KMS-11 (cell line): ENCODE results near the gene TRPV3.
"Not testable (repeated sequence)": the region's sequence is repeated elsewhere in the genome, so short reads cannot be mapped to it uniquely, and the experiment has no call there.

Source experiments
- H2AFZ ChIP-seq: fragments of 200-600 bp; sonication (generic); 2 replicates; pipeline ENCODE4 v1.6.1; 2016; ENCODE audit warnings: antibody characterized with exemption, mixed run types, low read depth
- H3K27ac ChIP-seq: fragments of 200-600 bp; sonication (generic); 2 replicates; pipeline ENCODE4 v1.6.1; 2016; ENCODE audit warnings: mild to moderate bottlenecking, mixed run types
- H3K27me3 ChIP-seq: fragments of 200-600 bp; sonication (generic); 2 replicates; pipeline ENCODE4 v1.6.1; 2017; ENCODE audit warnings: mild to moderate bottlenecking, low read depth, mixed run types, moderate library complexity; ENCODE audit not compliant: insufficient read depth
- H3K36me3 ChIP-seq: fragments of 200-600 bp; sonication (generic); 2 replicates; pipeline ENCODE4 v1.6.1; 2017; ENCODE audit warnings: mild to moderate bottlenecking, mixed run types; ENCODE audit not compliant: insufficient read depth
- H3K4me1 ChIP-seq: fragments of 200-600 bp; sonication (generic); 2 replicates; pipeline ENCODE4 v1.6.1; 2016; ENCODE audit warnings: mild to moderate bottlenecking, low read depth, mixed run types; ENCODE audit not compliant: poor library complexity, severe bottlenecking
- H3K4me2 ChIP-seq: fragments of 200-600 bp; sonication (generic); 2 replicates; pipeline ENCODE4 v1.7.0; 2016; ENCODE audit warnings: mild to moderate bottlenecking, mixed run types
- H3K4me3 ChIP-seq: fragments of 200-600 bp; sonication (generic); IDR thresholded peaks from 2 replicates; pipeline ENCODE4 v1.6.1; 2017; ENCODE audit warnings: low read depth, low read length, mixed read lengths; ENCODE audit not compliant: insufficient read depth
- H3K79me2 ChIP-seq: fragments of 200-600 bp; sonication (generic); 2 replicates; pipeline ENCODE4 v1.6.1; 2016; ENCODE audit warnings: low read depth, mixed run types; ENCODE audit not compliant: insufficient read depth
- H3K9ac ChIP-seq: fragments of 200-600 bp; sonication (generic); 2 replicates; pipeline ENCODE4 v1.6.1; 2016; ENCODE audit warnings: mild to moderate bottlenecking, mixed run types
- H4K20me1 ChIP-seq: fragments of 200-600 bp; sonication (generic); 2 replicates; pipeline ENCODE4 v1.6.1; 2016; ENCODE audit warnings: mild to moderate bottlenecking, mixed run types; ENCODE audit not compliant: insufficient read depth
- TF ChIP-seq, protein P1 (sequence below): fragments of 200-600 bp; sonication (generic); conservative IDR thresholded peaks from 2 replicates; pipeline ENCODE4 v1.6.1; 2017; ENCODE audit warnings: low read depth, mild to moderate bottlenecking, antibody characterized with exemption, low read length, moderate library complexity, mixed read lengths

Gene TRPV3

DNA sequence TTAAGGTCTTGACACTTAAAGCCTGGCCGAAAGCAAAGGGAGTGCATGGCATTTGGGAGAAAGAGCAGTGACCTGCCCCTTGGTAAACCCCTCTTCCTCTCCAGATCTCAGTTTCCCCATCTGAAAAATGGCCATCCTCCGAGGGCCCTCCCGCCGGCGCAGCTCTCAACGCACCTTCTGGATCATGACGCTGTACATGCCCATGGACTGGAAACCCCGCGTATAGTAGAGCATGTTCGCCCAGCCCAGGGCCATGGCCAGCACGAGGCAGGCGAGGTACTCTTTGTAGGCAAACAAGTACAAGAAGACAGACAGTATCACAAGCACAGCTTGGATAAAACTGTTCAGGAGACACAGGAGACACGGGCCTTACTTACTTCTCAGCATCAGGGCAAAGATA, 33.6 kb downstream of the TRPV3 start:
- TF ChIP-seq, protein P1, sequence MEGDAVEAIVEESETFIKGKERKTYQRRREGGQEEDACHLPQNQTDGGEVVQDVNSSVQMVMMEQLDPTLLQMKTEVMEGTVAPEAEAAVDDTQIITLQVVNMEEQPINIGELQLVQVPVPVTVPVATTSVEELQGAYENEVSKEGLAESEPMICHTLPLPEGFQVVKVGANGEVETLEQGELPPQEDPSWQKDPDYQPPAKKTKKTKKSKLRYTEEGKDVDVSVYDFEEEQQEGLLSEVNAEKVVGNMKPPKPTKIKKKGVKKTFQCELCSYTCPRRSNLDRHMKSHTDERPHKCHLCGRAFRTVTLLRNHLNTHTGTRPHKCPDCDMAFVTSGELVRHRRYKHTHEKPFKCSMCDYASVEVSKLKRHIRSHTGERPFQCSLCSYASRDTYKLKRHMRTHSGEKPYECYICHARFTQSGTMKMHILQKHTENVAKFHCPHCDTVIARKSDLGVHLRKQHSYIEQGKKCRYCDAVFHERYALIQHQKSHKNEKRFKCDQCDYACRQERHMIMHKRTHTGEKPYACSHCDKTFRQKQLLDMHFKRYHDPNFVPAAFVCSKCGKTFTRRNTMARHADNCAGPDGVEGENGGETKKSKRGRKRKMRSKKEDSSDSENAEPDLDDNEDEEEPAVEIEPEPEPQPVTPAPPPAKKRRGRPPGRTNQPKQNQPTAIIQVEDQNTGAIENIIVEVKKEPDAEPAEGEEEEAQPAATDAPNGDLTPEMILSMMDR: no peak
- Histone ChIP-seq H2AFZ (no peak overlapping the region), H3K4me3 (no peak overlapping the region), H3K9ac (no peak overlapping the region), H3K27ac (no peak overlapping the region), H3K4me1 (no peaks in the 10 kb centered on the region), H3K79me2 (no peaks in the 10 kb centered on the region), H3K27me3 (no peaks in the 10 kb centered on the region), H4K20me1 (no peaks in the 10 kb centered on the region), H3K4me2 (no peak overlapping the region), H3K36me3 (no peaks in the 10 kb centered on the region)

- H2AFZ ChIP-seq, H3K4me1 ChIP-seq, H3K79me2 ChIP-seq, H3K9ac ChIP-seq, H3K4me2 ChIP-seq, H4K20me1 ChIP-seq, H3K27ac ChIP-seq, H3K36me3 ChIP-seq, H3K4me3 ChIP-seq, H3K27me3 ChIP-seq: not testable (repeated sequence)
Measured at GRCh38 chr17:3519472-3519871, 38.1 kb downstream of the TRPV3 start.

- no peak overlapping the region for H3K4me3 ChIP-seq
- no peaks in the 10 kb centered on the region for H3K36me3 ChIP-seq
- H4K20me1 ChIP-seq: no peaks in the 10 kb centered on the region
- H3K79me2 ChIP-seq: no peaks in the 10 kb centered on the region
- H3K4me2 ChIP-seq: no peak overlapping the region
- no peak overlapping the region for H3K9ac ChIP-seq
- no peak overlapping the region for H2AFZ ChIP-seq
- no peaks in the 10 kb centered on the region for H3K4me1 ChIP-seq
- TF ChIP-seq, protein P1: no peak
- no peaks in the 10 kb centered on the region for H3K27me3 ChIP-seq
- H3K27ac ChIP-seq: no peak overlapping the region
Measured at GRCh38 chr17:3514873-3515272, 42.7 kb downstream of the TRPV3 start.

DNA sequence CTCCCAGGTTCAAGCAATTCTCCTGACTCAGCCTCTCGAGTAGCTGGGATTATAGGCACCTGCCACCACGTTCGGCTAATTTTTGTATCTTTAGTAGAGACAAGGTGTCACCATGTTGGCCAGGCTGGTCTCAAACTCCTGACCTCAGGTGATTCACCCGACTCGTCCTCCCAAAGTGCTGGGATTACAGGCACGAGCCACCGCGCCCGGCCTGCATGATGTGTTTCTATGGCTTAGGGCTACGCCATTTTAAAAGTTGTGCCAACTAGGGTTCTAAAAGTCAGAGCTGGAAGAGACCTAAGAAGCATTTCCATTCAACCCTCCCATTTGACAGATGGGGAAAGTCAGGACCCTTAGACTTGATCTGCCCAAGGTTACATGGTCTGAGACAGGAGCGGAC, 43.4 kb downstream of the TRPV3 start:
- not testable (repeated sequence) for H3K4me2 ChIP-seq, H3K79me2 ChIP-seq, H3K27ac ChIP-seq, H3K9ac ChIP-seq, H2AFZ ChIP-seq, H3K4me3 ChIP-seq, H3K36me3 ChIP-seq, H4K20me1 ChIP-seq, H3K4me1 ChIP-seq, H3K27me3 ChIP-seq

GRCh38 chr17:3513305-3514035, 44.1 kb downstream of the TRPV3 start:
- Histone ChIP-seq H3K4me2 (no peak overlapping the region), H3K27ac (no peak overlapping the region), H3K9ac (no peak overlapping the region), H2AFZ (no peak overlapping the region), H3K4me3 (no peak overlapping the region), H4K20me1 (no peaks in the 10 kb centered on the region), H3K4me1 (no peaks in the 10 kb centered on the region), H3K27me3 (no peaks in the 10 kb centered on the region), H3K79me2 (no peaks in the 10 kb centered on the region), H3K36me3 (no peaks in the 10 kb centered on the region)
- TF ChIP-seq, protein P1: no peak
